Measurements from ENCODE around the gene ACACA.
"Not testable (repeated sequence)": the region's sequence is repeated elsewhere in the genome, so short reads cannot be mapped to it uniquely, and the experiment has no call there.

ACACA gene

GRCh38 chr17:37356796-37357569 is 49.7 kb downstream of the ACACA start:
- not testable (repeated sequence) for DNase-seq (ENCODE audit: extremely low read depth in 1 of 2, low read depth in 1 of 2)

- DNase-seq (ENCODE audit: extremely low read depth in 1 of 2, low read depth in 1 of 2) = not testable (repeated sequence)
These were observed 59.7 kb downstream of the ACACA start for GRCh38 chr17:37346863-37347402.

- DNase-seq (ENCODE audit: extremely low read depth in 1 of 2, low read depth in 1 of 2) = no peak
These were observed 62.1 kb downstream of the ACACA start for GRCh38 chr17:37344519-37344918.

GRCh38 chr17:37342589-37342988 is 64.0 kb downstream of the ACACA start:
- no peak for DNase-seq (ENCODE audit: extremely low read depth in 1 of 2, low read depth in 1 of 2)

- no peak for DNase-seq (ENCODE audit: extremely low read depth in 1 of 2, low read depth in 1 of 2)
These were observed 65.8 kb downstream of the ACACA start for GRCh38 chr17:37340804-37341203.

- no peak for DNase-seq (ENCODE audit: extremely low read depth in 1 of 2, low read depth in 1 of 2)
These were observed 67.3 kb downstream of the ACACA start for GRCh38 chr17:37339321-37339720.

GRCh38 chr17:37338847-37339246 is 67.8 kb downstream of the ACACA start:
- no peak for DNase-seq (ENCODE audit: extremely low read depth in 1 of 2, low read depth in 1 of 2)

GRCh38 chr17:37327341-37328090 is 79.1 kb downstream of the ACACA start:
- DNase-seq (ENCODE audit: extremely low read depth in 1 of 2, low read depth in 1 of 2) = no peak

GRCh38 chr17:37322826-37323561 is 83.6 kb downstream of the ACACA start:
- DNase-seq (ENCODE audit: extremely low read depth in 1 of 2, low read depth in 1 of 2) = no peak

GRCh38 chr17:37322106-37322505 is 84.5 kb downstream of the ACACA start:
- DNase-seq (ENCODE audit: extremely low read depth in 1 of 2, low read depth in 1 of 2) = no peak

GRCh38 chr17:37318931-37319594 is 87.6 kb downstream of the ACACA start:
- DNase-seq (ENCODE audit: extremely low read depth in 1 of 2, low read depth in 1 of 2) = no peak

GRCh38 chr17:37317867-37318266 is 88.8 kb downstream of the ACACA start:
- DNase-seq (ENCODE audit: extremely low read depth in 1 of 2, low read depth in 1 of 2) = no peak

GRCh38 chr17:37315601-37316000 is 91.0 kb downstream of the ACACA start:
- no peak for DNase-seq (ENCODE audit: extremely low read depth in 1 of 2, low read depth in 1 of 2)

- no peak for DNase-seq (ENCODE audit: extremely low read depth in 1 of 2, low read depth in 1 of 2)
These were observed 94.3 kb downstream of the ACACA start for GRCh38 chr17:37312137-37312923.

GRCh38 chr17:37310940-37311339 is 95.7 kb downstream of the ACACA start:
- no peak for DNase-seq (ENCODE audit: extremely low read depth in 1 of 2, low read depth in 1 of 2)

GRCh38 chr17:37309051-37309450 is 97.6 kb downstream of the ACACA start:
- DNase-seq (ENCODE audit: extremely low read depth in 1 of 2, low read depth in 1 of 2) = no peak

- no peak for DNase-seq (ENCODE audit: extremely low read depth in 1 of 2, low read depth in 1 of 2)
These were observed 101.2 kb downstream of the ACACA start for GRCh38 chr17:37305406-37305905.

GRCh38 chr17:37301288-37301687 is 105.3 kb downstream of the ACACA start:
- DNase-seq (ENCODE audit: extremely low read depth in 1 of 2, low read depth in 1 of 2) = no peak

- DNase-seq (ENCODE audit: extremely low read depth in 1 of 2, low read depth in 1 of 2) = no peak
These were observed 106.0 kb downstream of the ACACA start for GRCh38 chr17:37300683-37301082.
